ENCODE data around the gene SH2D5. TPM values are rescaled to one million over a fixed set of nuclear protein-coding genes. Genes with fewer than 3 reads are reported as not detected.

Gene SH2D5
- total RNA-seq (2014; rRNA removed; shearing (Covaris generic)) = 8.3 and 9.0 TPM in 2 replicates

DNA sequence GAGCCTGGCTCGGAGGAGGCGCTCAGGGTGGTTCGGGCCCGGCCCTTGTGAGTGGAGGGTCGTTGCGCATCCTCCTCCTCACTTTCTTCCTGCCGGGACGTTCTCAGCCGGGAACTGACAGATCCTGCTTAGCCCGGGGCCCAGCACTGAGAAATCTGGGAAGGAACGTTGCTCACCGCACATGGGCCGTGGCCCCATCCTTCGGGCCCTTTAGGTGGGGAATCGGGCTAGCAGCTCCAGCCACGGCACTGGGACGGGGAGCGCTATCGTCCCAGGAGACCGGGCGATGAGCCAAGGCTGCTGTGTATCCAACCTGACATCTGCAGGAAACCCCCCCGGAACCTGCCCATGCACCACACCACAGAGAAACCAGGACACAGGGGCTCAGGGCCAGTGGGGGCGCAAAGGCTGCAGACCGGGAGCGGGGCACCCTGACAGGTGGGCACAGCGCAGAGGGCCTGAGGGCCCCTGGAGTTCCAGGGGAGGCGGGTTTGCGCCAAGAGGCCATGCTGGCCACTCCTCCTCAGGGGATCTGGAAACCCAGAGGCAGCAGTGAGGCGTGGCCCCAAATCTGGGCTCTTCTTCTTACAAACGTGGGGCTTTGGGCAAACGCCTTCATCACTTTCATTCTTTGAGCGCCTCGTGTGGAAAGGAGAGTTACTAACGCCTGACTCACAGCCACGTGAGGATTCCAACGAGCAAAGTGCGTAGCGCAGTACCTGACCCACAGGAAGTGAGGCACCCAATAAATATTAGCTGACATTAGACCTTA lies at the start of gene SH2D5:
TSS of gene SH2D5 (minus strand) at position 116 of the 772 bp plus-strand sequence. CDS start 4,659 bp downstream, outside the sequence.
- DNase-seq = peak; percentile 80
- peaks cover 1% of the 10 kb centered on the region; the same call in 1 of the 2 replicates for H3K36me3 ChIP-seq (replicated peaks; ENCODE audit: control insufficient read depth, insufficient read depth, low read length)

DNA sequence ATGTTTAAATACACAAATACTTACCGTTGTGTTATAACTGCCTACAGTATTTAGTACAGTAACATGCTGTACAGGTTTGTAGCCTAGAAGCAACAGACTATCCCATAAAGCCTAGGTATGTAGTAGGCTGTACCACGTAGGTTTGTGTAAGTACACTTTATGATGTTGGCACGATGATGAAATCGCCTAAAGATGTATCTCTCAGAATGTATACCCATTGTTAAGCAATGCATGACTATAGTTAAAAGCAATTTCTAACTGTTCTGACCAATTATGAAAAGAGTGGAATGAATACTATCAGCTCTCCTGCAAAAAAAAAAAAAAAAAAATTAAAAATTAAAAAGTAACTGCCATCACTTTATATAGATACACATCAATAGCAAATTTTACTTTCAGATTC lies 43.2 kb upstream of the SH2D5 start:
- H3K36me3 ChIP-seq (replicated peaks; ENCODE audit: control insufficient read depth, insufficient read depth, low read length) = peaks cover 27% of the 10 kb centered on the region
- no peak overlapping the region for H3K4me3 ChIP-seq (ENCODE audit: insufficient read depth, low read depth, low read length)
- no peaks in the 10 kb centered on the region for H3K27me3 ChIP-seq (ENCODE audit: control insufficient read depth, insufficient read depth, low read length)
- no peak for DNase-seq

More for the DNA sequence above, at the start of gene SH2D5:
- peak within 1 kb of the TSS; percentile 61 for H3K4me3 ChIP-seq (ENCODE audit: insufficient read depth, low read depth, low read length)
- peaks cover 53% of the 10 kb centered on the region for H3K27me3 ChIP-seq (ENCODE audit: control insufficient read depth, insufficient read depth, low read length)

DNA sequence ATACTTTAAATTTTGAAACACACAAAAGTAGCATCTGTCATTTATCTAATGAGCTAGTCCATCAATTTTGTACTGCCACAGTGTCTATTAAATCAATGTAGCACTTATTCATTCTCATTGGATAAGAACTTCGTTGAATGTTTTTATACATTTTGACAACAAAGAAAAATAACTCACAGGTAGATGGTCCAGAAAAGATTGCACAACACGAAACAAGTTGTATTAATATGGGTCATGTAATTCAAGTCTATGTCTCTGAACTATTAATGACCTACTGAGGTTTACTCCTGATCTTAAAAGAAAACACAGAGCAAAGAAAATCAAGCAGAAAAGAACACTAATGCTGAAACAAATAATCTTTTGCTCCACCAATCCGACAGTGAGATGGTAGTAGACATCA lies 39.3 kb upstream of the SH2D5 start:
- no peak for DNase-seq
- Histone ChIP-seq H3K36me3 (replicated peaks; ENCODE audit: control insufficient read depth, insufficient read depth, low read length) (peaks cover 39% of the 10 kb centered on the region), H3K27me3 (ENCODE audit: control insufficient read depth, insufficient read depth, low read length) (no peaks in the 10 kb centered on the region), H3K4me3 (ENCODE audit: insufficient read depth, low read depth, low read length) (no peak overlapping the region)

DNA sequence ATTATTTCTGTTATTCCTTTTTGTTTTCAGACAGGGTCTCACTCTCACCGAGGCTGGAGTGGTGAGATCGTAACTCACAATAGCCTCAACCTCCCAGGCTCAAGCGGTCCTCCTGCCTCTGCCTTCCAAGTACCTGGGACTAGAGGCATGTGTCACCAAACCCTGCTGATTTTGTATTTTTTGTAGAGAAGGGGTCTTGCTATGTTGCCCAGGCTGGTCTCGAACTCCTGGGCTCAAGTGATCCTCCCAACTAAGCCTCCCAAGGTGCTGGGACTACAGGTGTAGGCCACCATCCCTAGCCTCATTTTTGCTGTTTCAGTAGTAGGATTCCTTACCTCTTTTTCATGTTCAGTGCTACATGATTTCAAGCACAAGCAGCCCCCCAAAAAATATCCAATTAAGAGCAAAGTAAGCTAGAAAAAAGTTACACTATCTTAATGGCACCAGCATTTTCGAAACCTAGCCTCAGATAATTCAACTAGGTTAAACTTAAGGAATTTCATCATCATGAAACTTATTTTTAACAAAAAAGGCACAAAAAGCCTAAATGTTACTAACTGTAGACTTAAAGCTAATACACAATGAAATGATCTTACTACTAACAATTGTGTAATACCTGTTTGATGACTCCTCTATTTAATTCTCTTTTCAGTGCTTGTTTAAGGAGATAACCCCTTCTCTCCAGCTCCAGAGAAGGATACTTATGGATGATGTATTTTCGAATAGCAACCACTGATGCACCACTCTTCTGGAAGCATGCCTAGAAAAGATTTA lies 38.0 kb upstream of the SH2D5 start:
- Histone ChIP-seq H3K4me3 (ENCODE audit: insufficient read depth, low read depth, low read length) (no peak overlapping the region), H3K36me3 (replicated peaks; ENCODE audit: control insufficient read depth, insufficient read depth, low read length) (peaks cover 40% of the 10 kb centered on the region), H3K27me3 (ENCODE audit: control insufficient read depth, insufficient read depth, low read length) (no peaks in the 10 kb centered on the region)
- DNase-seq = no peak

DNA sequence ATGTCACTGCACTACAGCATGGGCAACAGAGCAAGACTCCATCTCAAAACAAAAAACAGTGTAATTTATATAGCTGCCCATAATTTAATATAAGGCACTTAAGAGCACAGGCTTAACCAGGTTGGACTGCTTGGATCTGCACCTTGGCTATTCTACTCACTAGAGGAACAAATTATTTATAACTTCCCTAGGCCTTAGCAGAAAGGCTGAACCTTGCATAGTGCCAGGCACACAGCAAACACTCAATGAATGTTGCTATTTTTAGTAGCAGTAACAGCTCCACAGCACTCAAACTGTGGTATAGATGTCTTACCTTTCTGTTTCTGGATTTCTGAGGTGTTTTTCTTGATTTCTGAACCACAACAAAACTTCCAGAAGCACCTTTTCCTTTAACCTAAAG lies 34.8 kb upstream of the SH2D5 start:
- no peaks in the 10 kb centered on the region for H3K27me3 ChIP-seq (ENCODE audit: control insufficient read depth, insufficient read depth, low read length)
- no peak overlapping the region for H3K4me3 ChIP-seq (ENCODE audit: insufficient read depth, low read depth, low read length)
- DNase-seq = no peak
- H3K36me3 ChIP-seq (replicated peaks; ENCODE audit: control insufficient read depth, insufficient read depth, low read length) = peaks cover 41% of the 10 kb centered on the region

DNA sequence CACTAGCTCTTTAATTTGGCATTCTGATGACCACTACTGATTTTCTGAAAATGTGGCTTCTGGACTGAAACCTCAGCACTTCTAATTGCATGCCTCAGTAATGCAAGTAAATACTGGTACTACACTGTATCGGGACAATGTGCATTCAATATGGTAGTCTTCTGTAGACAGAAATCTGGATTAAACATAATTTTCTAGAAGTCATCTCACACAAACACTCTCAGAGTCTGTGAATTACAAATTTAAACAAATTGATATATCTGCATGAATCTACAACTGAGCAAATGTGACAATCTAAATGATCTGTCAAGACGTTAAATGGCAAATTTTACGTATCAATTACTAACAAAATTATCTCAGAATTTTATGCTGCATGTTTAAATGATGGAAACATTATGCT lies 30.9 kb upstream of the SH2D5 start:
- DNase-seq = no peak
- H3K4me3 ChIP-seq (ENCODE audit: insufficient read depth, low read depth, low read length) = no peak overlapping the region
- peaks cover 38% of the 10 kb centered on the region for H3K36me3 ChIP-seq (replicated peaks; ENCODE audit: control insufficient read depth, insufficient read depth, low read length)
- no peaks in the 10 kb centered on the region for H3K27me3 ChIP-seq (ENCODE audit: control insufficient read depth, insufficient read depth, low read length)

DNA sequence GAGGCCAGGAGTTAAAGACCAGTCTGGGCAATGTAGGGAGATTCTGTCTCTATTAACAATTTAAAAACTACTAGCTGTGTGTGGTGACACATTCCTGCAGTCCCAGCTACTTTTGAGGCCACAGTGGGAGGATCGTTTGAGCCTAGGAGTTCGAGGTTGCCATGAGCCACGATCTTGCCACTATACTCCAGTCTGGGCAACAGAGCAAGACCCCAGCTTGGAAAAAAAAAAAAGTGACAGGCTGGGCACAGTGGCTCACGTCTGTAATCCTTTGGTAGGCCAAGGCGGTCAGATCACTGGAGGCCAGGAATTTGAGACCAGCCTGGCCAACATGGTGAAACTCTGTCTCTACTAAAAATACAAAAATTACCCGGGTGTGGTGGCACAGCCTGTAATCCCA lies 27.8 kb upstream of the SH2D5 start:
- Histone ChIP-seq H3K27me3 (ENCODE audit: control insufficient read depth, insufficient read depth, low read length) (no peaks in the 10 kb centered on the region), H3K4me3 (ENCODE audit: insufficient read depth, low read depth, low read length) (no peak overlapping the region), H3K36me3 (replicated peaks; ENCODE audit: control insufficient read depth, insufficient read depth, low read length) (peaks cover 29% of the 10 kb centered on the region)
- no peak for DNase-seq

DNA sequence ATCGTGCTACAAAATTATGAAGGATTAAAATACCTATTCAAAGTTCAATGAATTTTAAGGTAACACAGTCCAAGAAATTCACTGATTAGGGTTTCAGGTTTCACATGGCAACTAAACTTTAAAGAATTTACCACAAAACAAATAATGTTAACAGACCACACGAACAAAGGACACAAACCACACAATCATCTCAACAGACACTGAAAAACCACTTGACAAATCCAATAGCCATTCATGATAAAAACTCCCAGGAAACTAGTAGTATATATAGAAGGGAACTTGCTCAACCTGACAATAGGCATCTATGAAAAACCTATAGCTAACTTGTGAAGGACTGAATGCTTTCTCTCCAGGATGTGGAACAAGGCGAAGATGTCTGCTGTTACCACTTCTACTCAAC lies 21.1 kb upstream of the SH2D5 start:
- H3K4me3 ChIP-seq (ENCODE audit: insufficient read depth, low read depth, low read length) = no peak overlapping the region
- no peaks in the 10 kb centered on the region for H3K27me3 ChIP-seq (ENCODE audit: control insufficient read depth, insufficient read depth, low read length)
- no peak for DNase-seq
- H3K36me3 ChIP-seq (replicated peaks; ENCODE audit: control insufficient read depth, insufficient read depth, low read length) = peaks cover 8% of the 10 kb centered on the region

DNA sequence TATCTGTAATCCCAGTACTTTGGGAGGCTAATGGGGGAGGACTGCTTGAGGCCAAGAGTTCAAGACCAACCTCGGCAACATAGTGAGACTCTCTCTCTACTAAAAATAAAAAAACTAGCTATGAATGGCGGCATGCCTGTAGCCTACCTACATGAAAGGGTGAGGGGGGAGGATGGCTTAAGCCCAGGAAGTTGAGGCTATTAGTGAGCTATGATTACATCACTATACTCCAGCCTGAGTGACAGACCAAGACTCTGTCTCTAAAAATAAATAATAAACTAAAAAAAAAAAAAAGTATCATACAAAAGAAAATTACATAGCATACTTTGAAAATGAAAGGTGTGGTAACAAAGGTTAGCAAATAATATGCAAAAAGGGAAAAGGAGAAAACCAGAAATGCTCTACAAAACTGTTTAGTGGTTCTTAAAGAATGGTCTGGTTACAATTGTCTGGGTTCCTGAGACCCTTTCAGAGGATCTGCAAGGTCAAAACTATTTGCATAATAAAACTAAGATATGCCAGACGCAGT lies 19.0 kb upstream of the SH2D5 start:
- no peak overlapping the region for H3K4me3 ChIP-seq (ENCODE audit: insufficient read depth, low read depth, low read length)
- peaks cover 14% of the 10 kb centered on the region for H3K36me3 ChIP-seq (replicated peaks; ENCODE audit: control insufficient read depth, insufficient read depth, low read length)

DNA sequence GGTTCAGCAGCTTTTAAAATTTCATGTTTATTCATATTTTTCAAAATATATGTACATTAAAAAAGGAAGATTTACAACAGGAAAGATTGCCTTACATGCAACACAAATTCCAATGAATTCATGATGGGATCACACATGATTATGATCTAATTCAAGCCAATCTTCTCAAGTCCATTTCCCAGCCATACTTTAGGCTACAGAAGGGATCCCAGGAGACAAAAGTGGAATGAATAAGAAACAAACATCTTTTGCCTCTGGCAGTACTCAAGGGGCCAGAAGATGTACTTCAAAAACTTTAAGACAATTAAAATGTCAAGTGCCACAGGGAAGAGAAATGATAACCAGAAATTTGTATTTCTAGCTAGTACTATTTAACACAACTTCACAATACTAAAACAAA lies 10.2 kb upstream of the SH2D5 start:
- Histone ChIP-seq H3K36me3 (replicated peaks; ENCODE audit: control insufficient read depth, insufficient read depth, low read length) (peaks cover 25% of the 10 kb centered on the region), H3K27me3 (ENCODE audit: control insufficient read depth, insufficient read depth, low read length) (no peaks in the 10 kb centered on the region), H3K4me3 (ENCODE audit: insufficient read depth, low read depth, low read length) (no peak overlapping the region)
- no peak for DNase-seq

More for the DNA sequence above, 19.0 kb upstream of the SH2D5 start:
- no peaks in the 10 kb centered on the region for H3K27me3 ChIP-seq (ENCODE audit: control insufficient read depth, insufficient read depth, low read length)
- DNase-seq = no peak

DNA sequence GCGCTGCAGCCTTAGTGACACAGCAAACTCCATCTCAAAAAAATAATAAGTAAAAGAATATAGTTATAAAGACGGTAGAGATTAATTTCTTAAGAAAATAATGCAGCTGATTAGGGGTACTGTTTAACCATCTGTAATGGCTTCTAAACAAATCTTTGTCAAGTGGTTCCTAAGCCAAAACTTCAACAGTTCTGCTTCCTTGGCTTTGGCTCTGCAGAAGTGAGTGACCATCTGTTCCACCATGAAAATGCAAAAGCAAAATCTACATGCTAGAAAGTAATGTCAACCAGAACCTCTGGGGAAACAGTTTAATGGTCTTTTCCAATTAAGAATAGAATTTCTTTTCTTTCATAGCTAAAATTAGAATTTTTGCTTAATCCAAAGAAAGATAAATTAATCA lies 8.3 kb upstream of the SH2D5 start:
- peaks cover 16% of the 10 kb centered on the region for H3K36me3 ChIP-seq (replicated peaks; ENCODE audit: control insufficient read depth, insufficient read depth, low read length)
- H3K27me3 ChIP-seq (ENCODE audit: control insufficient read depth, insufficient read depth, low read length) = no peaks in the 10 kb centered on the region; the same call in 1 of the 2 replicates
- H3K4me3 ChIP-seq (ENCODE audit: insufficient read depth, low read depth, low read length) = no peak overlapping the region
- DNase-seq = no peak

DNA sequence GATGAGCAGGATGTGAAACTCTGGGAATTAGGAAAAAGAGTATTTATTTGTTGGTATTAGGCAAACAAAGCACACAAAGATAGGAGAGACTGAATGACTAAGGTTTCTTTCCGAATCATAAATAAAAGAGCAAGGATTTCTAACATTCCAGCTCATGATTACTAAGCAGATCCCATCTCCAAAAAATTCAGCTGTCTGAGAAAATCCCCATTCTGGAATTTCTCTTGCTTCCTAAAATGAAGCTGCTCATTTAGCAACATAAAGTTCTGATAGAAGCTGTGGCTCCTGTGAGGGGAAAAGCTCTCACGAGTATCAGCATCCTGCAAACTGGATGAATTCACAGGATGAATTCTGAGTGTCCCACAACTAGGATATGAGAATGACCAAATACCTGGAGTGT lies 6.7 kb upstream of the SH2D5 start:
- H3K36me3 ChIP-seq (replicated peaks; ENCODE audit: control insufficient read depth, insufficient read depth, low read length) = peaks cover 6% of the 10 kb centered on the region
- no peak overlapping the region for H3K4me3 ChIP-seq (ENCODE audit: insufficient read depth, low read depth, low read length)
- no peak for DNase-seq

DNA sequence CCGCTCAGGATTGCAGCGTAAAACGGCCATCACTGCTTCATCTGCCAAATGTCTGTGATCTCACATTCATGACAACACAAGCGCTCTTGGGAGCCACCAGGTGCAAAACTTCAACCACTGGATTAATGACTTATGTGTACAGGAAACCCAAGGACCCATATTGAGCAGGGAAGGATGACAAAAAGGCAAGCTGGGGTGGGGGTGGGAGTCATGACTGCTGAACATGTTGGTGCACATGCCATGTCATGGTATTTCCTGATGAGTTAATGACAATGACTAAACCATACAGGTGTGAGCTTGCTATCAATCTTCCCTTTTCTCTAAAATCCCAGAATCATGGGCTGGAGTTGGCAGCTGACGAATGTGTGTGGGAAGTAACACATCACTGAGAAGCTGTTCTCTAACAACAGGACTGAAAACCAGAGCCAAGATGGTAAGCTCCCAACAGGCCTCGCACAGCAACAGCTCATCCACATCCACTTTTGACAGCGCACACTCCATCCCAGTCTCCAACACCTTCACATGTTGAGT lies 3.1 kb upstream of the SH2D5 start:
- Histone ChIP-seq H3K4me3 (ENCODE audit: insufficient read depth, low read depth, low read length) (no peak overlapping the region), H3K27me3 (ENCODE audit: control insufficient read depth, insufficient read depth, low read length) (peaks cover 34% of the 10 kb centered on the region), H3K36me3 (replicated peaks; ENCODE audit: control insufficient read depth, insufficient read depth, low read length) (peaks cover 1% of the 10 kb centered on the region)
- DNase-seq = no peak

More for the DNA sequence above, 6.7 kb upstream of the SH2D5 start:
- H3K27me3 ChIP-seq (ENCODE audit: control insufficient read depth, insufficient read depth, low read length) = peaks cover under 1% of the 10 kb centered on the region; the same call in 1 of the 2 replicates

DNA sequence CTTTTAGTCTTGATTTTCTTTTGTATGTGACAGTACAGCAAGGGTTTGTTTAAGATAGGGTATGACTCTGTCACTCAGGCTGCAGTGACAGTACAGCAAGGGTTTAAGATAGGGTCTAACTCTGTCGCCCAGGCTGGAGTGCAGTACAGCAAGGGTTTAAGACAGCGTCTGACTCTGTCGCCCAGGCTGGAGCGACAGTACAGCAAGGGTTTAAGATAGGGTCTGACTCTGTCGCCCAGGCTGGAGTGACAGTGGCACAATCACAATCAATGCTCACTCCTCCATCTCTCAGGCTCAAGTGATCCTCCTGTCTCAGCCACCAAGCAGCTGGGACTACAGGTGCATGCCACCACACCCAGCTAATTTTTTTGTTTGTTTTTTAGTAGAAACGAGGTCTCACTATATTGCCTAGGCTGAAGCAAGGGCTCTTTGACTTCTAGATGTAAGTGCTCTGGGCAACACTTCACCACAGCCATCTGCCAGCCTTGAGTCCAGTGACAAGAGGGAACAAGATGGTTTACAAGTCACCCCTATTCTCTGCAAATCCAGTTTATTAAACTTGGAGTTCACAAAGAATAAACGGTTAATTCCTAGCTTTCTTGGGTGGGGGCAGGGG lies 965 bp upstream of the SH2D5 start:
- no peak for DNase-seq
- Histone ChIP-seq H3K36me3 (replicated peaks; ENCODE audit: control insufficient read depth, insufficient read depth, low read length) (peaks cover 1% of the 10 kb centered on the region; the same call in 1 of the 2 replicates), H3K27me3 (ENCODE audit: control insufficient read depth, insufficient read depth, low read length) (peaks cover 53% of the 10 kb centered on the region), H3K4me3 (ENCODE audit: insufficient read depth, low read depth, low read length) (no peak overlapping the region; the same call in 1 of the 2 replicates)
